ENCODE results near the gene HES5.

HES5 gene

GRCh38 chr1:2488688-2489087, 41.4 kb downstream of the HES5 start:
- ATAC-seq (no peak), DNase-seq (no peak)
- Mint-ChIP-seq H3K27ac (no peak overlapping the region), H3K27me3 (no peaks in the 10 kb centered on the region), H3K4me1 (peaks cover 7% of the 10 kb centered on the region), H3K4me3 (no peak overlapping the region), H3K36me3 (ENCODE audit: low read depth) (peaks cover 2% of the 10 kb centered on the region), H3K9me3 (no peaks in the 10 kb centered on the region)

GRCh38 chr1:2486558-2486957, 43.5 kb downstream of the HES5 start:
- Mint-ChIP-seq H3K36me3 (ENCODE audit: low read depth) (peaks cover 2% of the 10 kb centered on the region), H3K4me1 (no peaks in the 10 kb centered on the region), H3K4me3 (no peak overlapping the region), H3K27ac (no peak overlapping the region), H3K27me3 (no peaks in the 10 kb centered on the region), H3K9me3 (no peaks in the 10 kb centered on the region)
- DNase-seq: no peak
- ATAC-seq: no peak

- no peak overlapping the region for H3K4me3 Mint-ChIP-seq
Measured at GRCh38 chr1:2486041-2486440, 44.0 kb downstream of the HES5 start.

GRCh38 chr1:2483970-2484369, 46.1 kb downstream of the HES5 start:
- Mint-ChIP-seq H3K4me1 (peaks cover 2% of the 10 kb centered on the region), H3K27ac (no peak overlapping the region), H3K27me3 (no peaks in the 10 kb centered on the region)

More at GRCh38 chr1:2486041-2486440, 44.0 kb downstream of the HES5 start:
- no peak overlapping the region for H3K27ac Mint-ChIP-seq
- H3K4me1 Mint-ChIP-seq: peaks cover 2% of the 10 kb centered on the region
- ATAC-seq (no peak), DNase-seq (no peak)
- H3K9me3 Mint-ChIP-seq: no peaks in the 10 kb centered on the region
- peaks cover 2% of the 10 kb centered on the region for H3K36me3 Mint-ChIP-seq (ENCODE audit: low read depth)
- no peaks in the 10 kb centered on the region for H3K27me3 Mint-ChIP-seq

GRCh38 chr1:2483026-2483425, 47.0 kb downstream of the HES5 start:
- peaks cover 2% of the 10 kb centered on the region for H3K4me1 Mint-ChIP-seq
- peaks cover 2% of the 10 kb centered on the region for H3K36me3 Mint-ChIP-seq (ENCODE audit: low read depth)
- DNase-seq (no peak), ATAC-seq (no peak)
- no peak overlapping the region for H3K4me3 Mint-ChIP-seq
- H3K9me3 Mint-ChIP-seq: no peaks in the 10 kb centered on the region
- no peaks in the 10 kb centered on the region for H3K27me3 Mint-ChIP-seq
- no peak overlapping the region for H3K27ac Mint-ChIP-seq

More at GRCh38 chr1:2483970-2484369, 46.1 kb downstream of the HES5 start:
- Mint-ChIP-seq H3K4me3 (no peak overlapping the region), H3K36me3 (ENCODE audit: low read depth) (peaks cover 2% of the 10 kb centered on the region), H3K9me3 (no peaks in the 10 kb centered on the region)
- DNase-seq (no peak), ATAC-seq (no peak)

GRCh38 chr1:2482588-2482987, 47.5 kb downstream of the HES5 start:
- no peaks in the 10 kb centered on the region for H3K36me3 Mint-ChIP-seq (ENCODE audit: low read depth)
- ATAC-seq (no peak), DNase-seq (no peak)
- peaks cover 2% of the 10 kb centered on the region for H3K4me1 Mint-ChIP-seq
- H3K27me3 Mint-ChIP-seq: no peaks in the 10 kb centered on the region
- H3K27ac Mint-ChIP-seq: no peak overlapping the region
- no peak overlapping the region for H3K4me3 Mint-ChIP-seq
- no peaks in the 10 kb centered on the region for H3K9me3 Mint-ChIP-seq

- H3K36me3 Mint-ChIP-seq (ENCODE audit: low read depth): no peaks in the 10 kb centered on the region
Measured at GRCh38 chr1:2481885-2482284, 48.2 kb downstream of the HES5 start.

GRCh38 chr1:2480986-2481364, 49.1 kb downstream of the HES5 start:
- Mint-ChIP-seq H3K4me3 (no peak overlapping the region), H3K27me3 (no peaks in the 10 kb centered on the region), H3K9me3 (no peaks in the 10 kb centered on the region), H3K4me1 (peaks cover 2% of the 10 kb centered on the region), H3K27ac (no peak overlapping the region), H3K36me3 (ENCODE audit: low read depth) (no peaks in the 10 kb centered on the region)
- no peak for ATAC-seq
- DNase-seq: no peak

More at GRCh38 chr1:2481885-2482284, 48.2 kb downstream of the HES5 start:
- no peak overlapping the region for H3K4me3 Mint-ChIP-seq
- no peaks in the 10 kb centered on the region for H3K27me3 Mint-ChIP-seq
- H3K4me1 Mint-ChIP-seq: peaks cover 2% of the 10 kb centered on the region
- no peaks in the 10 kb centered on the region for H3K9me3 Mint-ChIP-seq
- H3K27ac Mint-ChIP-seq: no peak overlapping the region
- DNase-seq (no peak), ATAC-seq (no peak)

GRCh38 chr1:2480236-2480985, 49.7 kb downstream of the HES5 start:
- no peak for ATAC-seq
- H3K4me3 Mint-ChIP-seq: no peak overlapping the region
- H3K27me3 Mint-ChIP-seq: no peaks in the 10 kb centered on the region
- H3K27ac Mint-ChIP-seq: no peak overlapping the region
- H3K9me3 Mint-ChIP-seq: no peaks in the 10 kb centered on the region
- H3K4me1 Mint-ChIP-seq: peaks cover 2% of the 10 kb centered on the region
- DNase-seq: no peak
- no peaks in the 10 kb centered on the region for H3K36me3 Mint-ChIP-seq (ENCODE audit: low read depth)

GRCh38 chr1:2479618-2480017, 50.4 kb downstream of the HES5 start:
- Mint-ChIP-seq H3K4me3 (no peak overlapping the region), H3K9me3 (no peaks in the 10 kb centered on the region), H3K36me3 (ENCODE audit: low read depth) (no peaks in the 10 kb centered on the region), H3K27me3 (no peaks in the 10 kb centered on the region), H3K4me1 (peaks cover 2% of the 10 kb centered on the region), H3K27ac (no peak overlapping the region)
- ATAC-seq: no peak
- no peak for DNase-seq

- ATAC-seq (no peak), DNase-seq (no peak)
- Mint-ChIP-seq H3K27me3 (no peaks in the 10 kb centered on the region), H3K27ac (no peak overlapping the region), H3K4me3 (no peak overlapping the region), H3K36me3 (ENCODE audit: low read depth) (no peaks in the 10 kb centered on the region), H3K9me3 (no peaks in the 10 kb centered on the region), H3K4me1 (peaks cover 2% of the 10 kb centered on the region)
Measured at GRCh38 chr1:2479186-2479585, 50.9 kb downstream of the HES5 start.

Data from activated naive CD8-positive, alpha-beta T cell treated with anti-CD3 and anti-CD28 coated beads, Interleukin-2, amount 50 U/mL, for 24 hours (primary cell).